Right lobe of liver (tissue), 6 donors: ENCODE results near the gene SCRT2. TPM values are rescaled to one million over a fixed set of nuclear protein-coding genes. Genes with fewer than 3 reads are reported as not detected.

Experiments
- ATAC-seq, 4 donors: fragments of 200-7000 bp; cut with Tn5 transposase; one replicate each; pipeline ENCODE4 v1.9.1; 2020; ENCODE audit warnings: mild to moderate bottlenecking in 4 of 4, moderate library complexity in 4 of 4
- DNase-seq, 3 donors: peaks; one replicate each; pipeline ENCODE4 v3.0.0-alpha.2; 2020
- H3K27ac ChIP-seq, 3 donors: fragments of 200-600 bp; one replicate each; pipeline ENCODE4 v1.8.0; 2022
- H3K27me3 ChIP-seq, 2 donors: fragments of 200-600 bp; one replicate each; pipeline ENCODE4 v1.8.0; 2022
- H3K36me3 ChIP-seq, 4 donors: fragments of 200-600 bp; sonication (generic) in 1 of 4; one replicate each; pipeline versions ENCODE4 v1.5.1 to v1.8.0; 2017 to 2022; ENCODE audit warnings: control low read depth in 1 of 4
- H3K4me1 ChIP-seq, 4 donors: fragments of 200-600 bp; sonication (generic) in 1 of 4; one replicate each; pipeline versions ENCODE4 v1.5.1 to v1.8.0; 2017 to 2022; ENCODE audit warnings: control low read depth in 1 of 4
- H3K4me3 ChIP-seq, 3 donors: fragments of 200-600 bp; one replicate each; pipeline ENCODE4 v1.8.0; 2022
- H3K9me3 ChIP-seq, 4 donors: fragments of 200-600 bp; sonication (generic) in 1 of 4; one replicate each; pipeline versions ENCODE4 v1.5.1 to v1.8.0; 2017 to 2022; ENCODE audit warnings: control low read depth in 1 of 4
- POLR2A ChIP-seq: fragments of 450-650 bp; IDR thresholded peaks from one replicate; pipeline ENCODE4 v1.6.1; 2017; ENCODE audit warnings: antibody characterized with exemption, mild to moderate bottlenecking
- WGBS: methylation state at CpG from one replicate; pipeline ENCODE4 v1.1.6; 2018; ENCODE audit warnings: low coverage, low lambda C conversion rate; ENCODE audit not compliant: insufficient coverage; ENCODE audit errors: missing lambda C conversion rate; 5-methylcytosine and 5-hydroxymethylcytosine counted together
- intact Hi-C, 2 donors: fragments of 100-400 bp; cut with DNase I; formaldehyde crosslinking; loops; one replicate each; pipeline versions ENCODE4 v1.11.2 to v1.14.1; 2022
- total RNA-seq, 6 experiments: library from RNA; depleted of rRNA in 2 of 6; stranded (reverse); fragments of >200 nt in 2 of 6; fragmentation: NEBNext Ultra II Directional in 3 of 6; extraction: Animal tissue kit (Norgen Biotek cat#: 25700) in 3 of 6; gene quantifications; one replicate each; pipeline versions ENCODE4 v1.1.0 to v1.2.4, GENCODE V29; 2016 to 2023
- TF ChIP-seq, protein P1 (sequence below), 4 donors: fragments of 200-600 bp in 3 of 4; fragments of 450-650 bp in 1 of 4; IDR thresholded peaks; one replicate each; pipeline versions ENCODE4 v1.5.1 to v1.8.0; 2016 to 2022; ENCODE audit warnings: antibody characterized with exemption in 4 of 4, mild to moderate bottlenecking in 2 of 4
- donor health status: DM: no; HTN: yes; CAD: no.
- donor health status: DM: no; HTN: no; CAD: no.
- donor health status: DM: no; HTN: no; CAD: no.
- donor health status: DM: no; HTN: yes; CAD: no.
- donor health status: DM: no; HTN: yes; CAD: no.

Gene SCRT2
- total RNA-seq, 6 experiments from 2014 or later = not detected

GRCh38 chr20:703426-703825, 27.8 kb upstream of the SCRT2 start:
- no peaks in the 10 kb centered on the region for H3K27me3 ChIP-seq
- H3K36me3 ChIP-seq = no peaks in the 10 kb centered on the region
- no CpG with 5 or more reads among the region's 8 CpGs for WGBS

DNA sequence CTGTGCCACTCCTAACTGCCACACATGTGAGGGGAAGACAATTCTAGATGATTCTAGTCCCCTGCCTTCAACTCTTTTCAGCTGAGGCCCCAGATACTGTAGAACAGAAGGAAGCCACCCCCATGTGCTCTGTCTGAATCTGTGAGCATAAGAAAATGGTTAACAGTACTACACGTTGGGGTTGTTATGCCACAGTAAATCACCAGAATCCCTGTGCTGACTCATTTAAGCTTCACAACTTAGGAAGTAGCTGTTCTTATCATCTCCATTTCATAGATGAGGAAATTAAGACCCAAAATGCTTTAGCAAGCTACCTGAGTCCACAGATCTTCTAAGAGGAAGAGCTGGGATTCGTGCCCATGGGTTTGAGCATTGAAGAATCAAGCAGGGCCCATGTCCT, 27.4 kb upstream of the SCRT2 start:
- H3K4me3 ChIP-seq = no peak overlapping the region
- no peaks in the 10 kb centered on the region for H3K36me3 ChIP-seq
- ATAC-seq (no peak), DNase-seq (no peak)
- 54% methylated on average over 2 of the region's 2 CpGs for WGBS
- H3K27me3 ChIP-seq = no peaks in the 10 kb centered on the region
- no peaks in the 10 kb centered on the region for H3K9me3 ChIP-seq
- intact Hi-C loops = no loop called here
- peaks cover 0 to 13% (median 4%) of the 10 kb centered on the region in 4 donors for H3K4me1 ChIP-seq
- H3K27ac ChIP-seq = no peak overlapping the region
- no peak for TF ChIP-seq POLR2A
- TF ChIP-seq, protein P1, sequence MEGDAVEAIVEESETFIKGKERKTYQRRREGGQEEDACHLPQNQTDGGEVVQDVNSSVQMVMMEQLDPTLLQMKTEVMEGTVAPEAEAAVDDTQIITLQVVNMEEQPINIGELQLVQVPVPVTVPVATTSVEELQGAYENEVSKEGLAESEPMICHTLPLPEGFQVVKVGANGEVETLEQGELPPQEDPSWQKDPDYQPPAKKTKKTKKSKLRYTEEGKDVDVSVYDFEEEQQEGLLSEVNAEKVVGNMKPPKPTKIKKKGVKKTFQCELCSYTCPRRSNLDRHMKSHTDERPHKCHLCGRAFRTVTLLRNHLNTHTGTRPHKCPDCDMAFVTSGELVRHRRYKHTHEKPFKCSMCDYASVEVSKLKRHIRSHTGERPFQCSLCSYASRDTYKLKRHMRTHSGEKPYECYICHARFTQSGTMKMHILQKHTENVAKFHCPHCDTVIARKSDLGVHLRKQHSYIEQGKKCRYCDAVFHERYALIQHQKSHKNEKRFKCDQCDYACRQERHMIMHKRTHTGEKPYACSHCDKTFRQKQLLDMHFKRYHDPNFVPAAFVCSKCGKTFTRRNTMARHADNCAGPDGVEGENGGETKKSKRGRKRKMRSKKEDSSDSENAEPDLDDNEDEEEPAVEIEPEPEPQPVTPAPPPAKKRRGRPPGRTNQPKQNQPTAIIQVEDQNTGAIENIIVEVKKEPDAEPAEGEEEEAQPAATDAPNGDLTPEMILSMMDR (IDR thresholded peaks at IDR 0.05) = no peak

More at GRCh38 chr20:703426-703825, 27.8 kb upstream of the SCRT2 start:
- H3K27ac ChIP-seq = no peak overlapping the region
- DNase-seq (no peak), ATAC-seq (no peak)
- TF ChIP-seq, protein P1 (IDR thresholded peaks at IDR 0.05) = no peak
- no peak for TF ChIP-seq POLR2A
- no peaks in the 10 kb centered on the region for H3K9me3 ChIP-seq
- H3K4me3 ChIP-seq = no peak overlapping the region
- H3K4me1 ChIP-seq = peaks cover 0 to 13% (median 4%) of the 10 kb centered on the region in 4 donors
- intact Hi-C loops = no loop called here

DNA sequence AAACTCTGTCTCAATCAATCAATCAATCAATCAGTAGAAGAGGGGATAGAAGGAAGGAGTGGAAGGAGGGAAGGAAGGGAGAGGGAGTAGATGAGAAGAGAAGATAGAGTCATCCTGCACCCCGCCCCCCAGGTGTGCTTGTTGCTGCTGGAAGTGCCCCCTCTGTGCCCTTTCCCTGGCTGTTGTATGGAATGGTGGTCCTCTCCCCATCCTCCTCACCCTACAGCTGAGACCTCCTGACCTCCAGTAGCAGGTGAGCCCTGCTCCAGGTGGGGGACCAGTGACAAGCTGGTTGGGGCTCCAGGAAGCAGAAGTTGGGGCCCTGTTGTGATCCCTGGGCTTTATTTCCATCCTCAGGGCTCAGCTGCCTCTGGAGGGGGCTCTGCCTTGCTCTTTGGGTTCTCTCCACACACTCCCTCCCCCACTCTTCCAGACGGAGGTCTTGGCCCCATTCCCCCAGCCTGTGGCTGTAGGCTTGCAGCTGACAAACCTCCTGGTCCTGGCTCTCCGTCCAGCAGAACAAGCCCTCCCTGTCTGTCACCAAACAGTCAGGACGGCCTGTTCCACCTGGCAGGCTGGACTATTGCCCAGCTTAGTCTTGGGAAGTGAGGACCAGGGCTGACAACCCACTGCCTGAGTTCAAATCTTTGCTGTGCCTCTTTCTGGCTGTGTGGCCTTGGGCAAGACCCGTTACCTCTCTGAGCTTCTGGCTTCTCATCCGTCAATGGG, 26.0 kb upstream of the SCRT2 start:
- WGBS = 60% methylated on average over 6 of the region's 6 CpGs
- H3K36me3 ChIP-seq = no peaks in the 10 kb centered on the region
- ATAC-seq (no peak), DNase-seq (peak in 1 of 3 donors; percentile 53)
- H3K9me3 ChIP-seq = no peaks in the 10 kb centered on the region
- intact Hi-C loops = no loop called here
- no peak for TF ChIP-seq POLR2A
- TF ChIP-seq, protein P1 (IDR thresholded peaks at IDR 0.05) = no peak
- H3K27me3 ChIP-seq = no peaks in the 10 kb centered on the region
- peaks cover 0 to 13% (median 4%) of the 10 kb centered on the region in 4 donors for H3K4me1 ChIP-seq
- no peak overlapping the region for H3K27ac ChIP-seq
- H3K4me3 ChIP-seq = no peak overlapping the region

DNA sequence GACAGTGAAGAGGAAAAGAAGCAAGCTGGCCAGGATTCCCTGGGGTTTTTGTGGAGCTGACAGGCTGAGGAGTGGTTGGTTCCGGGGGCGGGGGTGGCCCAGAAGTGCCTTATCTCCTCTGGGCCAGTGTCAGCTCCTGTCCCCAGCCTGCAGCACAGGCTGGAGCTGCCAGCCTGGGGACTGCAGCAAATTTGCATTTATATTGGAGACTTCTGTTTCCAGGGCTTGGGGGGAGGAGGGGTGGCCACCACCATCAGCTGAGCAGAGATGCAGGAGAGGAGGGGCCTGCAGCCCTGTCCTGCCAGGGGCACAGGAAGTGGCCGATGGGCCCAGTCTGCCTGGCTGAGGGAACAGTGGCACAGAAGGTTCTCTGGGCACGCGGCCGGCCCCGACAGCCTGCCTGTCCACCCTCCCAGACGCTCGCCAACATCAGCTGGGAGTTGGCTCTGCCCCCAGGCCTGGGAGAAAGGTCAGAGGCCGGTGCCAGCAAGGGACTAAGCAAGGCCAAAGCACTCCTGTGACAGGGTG, 24.3 kb upstream of the SCRT2 start:
- intact Hi-C loops = no loop called here
- no peaks in the 10 kb centered on the region for H3K27me3 ChIP-seq
- H3K36me3 ChIP-seq = no peaks in the 10 kb centered on the region
- peak; percentile 89 to 96 (median 96) for DNase-seq
- WGBS = 20% methylated on average over 1 of the region's 10 CpGs
- TF ChIP-seq, protein P1 (IDR thresholded peaks at IDR 0.05) = no peak
- TF ChIP-seq POLR2A = no peak
- H3K4me3 ChIP-seq = no peak overlapping the region
- peaks cover 0 to 13% (median 4%) of the 10 kb centered on the region in 4 donors for H3K4me1 ChIP-seq
- ATAC-seq = peak; percentile 96 to 98 (median 98)
- no peaks in the 10 kb centered on the region for H3K9me3 ChIP-seq
- peak overlapping the region in 2 of 3 donors; percentile 43 to 44 for H3K27ac ChIP-seq
